ENCODE results near the gene EPS8L1.

The EPS8L1 gene

DNA sequence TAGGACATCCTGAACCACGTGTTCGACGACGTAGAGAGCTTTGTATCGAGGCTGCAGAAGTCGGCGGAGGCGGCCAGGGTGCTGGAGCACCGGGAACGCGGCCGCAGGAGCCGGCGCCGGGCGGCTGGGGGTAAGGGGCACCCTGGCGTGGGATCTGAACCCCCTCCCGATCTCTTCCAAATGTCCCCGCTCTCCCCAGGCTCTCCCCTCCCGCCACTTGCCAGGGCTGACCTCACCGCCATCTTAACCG lies 6.0 kb downstream of the EPS8L1 start:
- TF ChIP-seq, protein P1, sequence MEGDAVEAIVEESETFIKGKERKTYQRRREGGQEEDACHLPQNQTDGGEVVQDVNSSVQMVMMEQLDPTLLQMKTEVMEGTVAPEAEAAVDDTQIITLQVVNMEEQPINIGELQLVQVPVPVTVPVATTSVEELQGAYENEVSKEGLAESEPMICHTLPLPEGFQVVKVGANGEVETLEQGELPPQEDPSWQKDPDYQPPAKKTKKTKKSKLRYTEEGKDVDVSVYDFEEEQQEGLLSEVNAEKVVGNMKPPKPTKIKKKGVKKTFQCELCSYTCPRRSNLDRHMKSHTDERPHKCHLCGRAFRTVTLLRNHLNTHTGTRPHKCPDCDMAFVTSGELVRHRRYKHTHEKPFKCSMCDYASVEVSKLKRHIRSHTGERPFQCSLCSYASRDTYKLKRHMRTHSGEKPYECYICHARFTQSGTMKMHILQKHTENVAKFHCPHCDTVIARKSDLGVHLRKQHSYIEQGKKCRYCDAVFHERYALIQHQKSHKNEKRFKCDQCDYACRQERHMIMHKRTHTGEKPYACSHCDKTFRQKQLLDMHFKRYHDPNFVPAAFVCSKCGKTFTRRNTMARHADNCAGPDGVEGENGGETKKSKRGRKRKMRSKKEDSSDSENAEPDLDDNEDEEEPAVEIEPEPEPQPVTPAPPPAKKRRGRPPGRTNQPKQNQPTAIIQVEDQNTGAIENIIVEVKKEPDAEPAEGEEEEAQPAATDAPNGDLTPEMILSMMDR (IDR thresholded peaks at IDR 0.05): no peak

DNA sequence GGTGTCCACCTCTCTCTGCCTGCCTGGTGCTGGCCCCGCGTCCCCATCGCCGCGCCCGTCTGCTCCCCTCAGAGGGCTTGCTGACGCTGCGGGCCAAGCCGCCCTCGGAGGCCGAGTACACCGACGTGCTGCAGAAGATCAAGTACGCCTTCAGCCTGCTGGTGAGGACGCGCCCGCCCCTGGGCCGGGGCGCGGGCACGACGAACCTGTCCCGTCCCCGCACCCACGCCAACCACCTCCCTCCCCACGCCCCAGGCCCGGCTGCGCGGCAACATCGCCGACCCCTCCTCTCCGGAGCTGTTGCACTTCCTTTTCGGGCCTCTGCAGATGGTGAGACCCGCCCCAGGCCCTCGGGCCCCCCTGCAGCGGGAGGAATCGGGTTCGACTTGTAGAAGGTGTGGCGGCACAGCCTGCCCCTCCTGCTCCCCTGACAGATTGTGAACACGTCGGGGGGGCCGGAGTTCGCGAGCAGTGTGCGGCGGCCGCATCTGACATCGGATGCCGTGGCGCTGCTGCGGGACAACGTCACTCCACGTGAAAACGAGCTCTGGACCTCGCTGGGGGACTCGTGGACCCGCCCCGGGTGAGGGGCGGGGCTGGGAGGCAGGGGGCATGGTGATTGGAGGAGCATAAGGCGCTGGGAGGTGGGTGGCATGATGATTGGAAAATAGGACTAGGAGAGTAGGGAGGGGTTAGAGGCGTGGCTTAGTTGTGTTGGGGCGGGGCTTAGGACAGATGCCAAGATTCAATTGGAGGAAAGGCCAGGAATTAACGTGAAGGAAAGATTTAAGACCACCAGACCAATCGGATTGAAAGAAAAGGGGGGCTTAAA lies 6.6 kb downstream of the EPS8L1 start:
- TF ChIP-seq, protein P1 (IDR thresholded peaks at IDR 0.05): no peak

DNA sequence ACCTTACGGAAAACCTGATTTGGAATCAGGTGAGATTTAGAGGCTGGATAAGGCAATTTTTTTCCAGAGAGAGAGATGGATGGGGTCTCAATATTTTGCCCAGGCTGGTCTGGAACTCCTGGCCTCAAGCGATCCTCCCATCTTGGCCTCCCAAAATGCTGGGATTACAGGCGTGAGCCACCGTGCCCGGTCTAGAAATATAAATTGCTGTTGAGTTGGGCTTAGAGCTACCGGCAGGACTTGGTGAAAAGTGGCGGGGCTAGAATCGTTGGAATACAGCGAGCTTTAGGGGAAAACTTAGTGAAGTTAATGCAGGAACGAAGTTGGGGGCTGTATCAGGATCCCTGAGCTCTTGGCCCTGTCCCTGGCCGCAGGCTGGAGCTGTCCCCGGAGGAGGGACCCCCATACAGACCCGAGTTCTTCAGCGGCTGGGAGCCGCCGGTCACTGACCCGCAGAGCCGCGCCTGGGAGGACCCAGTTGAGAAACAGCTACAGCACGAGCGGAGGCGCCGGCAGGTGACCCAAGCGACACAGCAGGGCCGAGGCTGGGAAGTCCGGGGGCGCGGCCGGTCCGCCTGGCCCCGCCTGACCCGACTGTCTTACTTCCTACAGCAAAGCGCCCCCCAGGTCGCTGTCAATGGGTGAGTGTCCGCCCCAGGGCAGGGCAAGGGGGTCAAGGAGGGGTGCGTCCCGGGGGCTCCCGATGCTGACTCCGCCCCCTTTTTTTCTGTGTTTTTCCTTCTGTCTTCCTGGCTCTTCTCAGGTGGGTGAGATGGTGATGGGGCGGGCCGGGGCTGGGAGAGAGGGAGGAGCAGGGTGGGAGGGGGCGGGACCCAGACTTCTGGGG lies 7.6 kb downstream of the EPS8L1 start:
- TF ChIP-seq, protein P1 (IDR thresholded peaks at IDR 0.05): no peak

DNA sequence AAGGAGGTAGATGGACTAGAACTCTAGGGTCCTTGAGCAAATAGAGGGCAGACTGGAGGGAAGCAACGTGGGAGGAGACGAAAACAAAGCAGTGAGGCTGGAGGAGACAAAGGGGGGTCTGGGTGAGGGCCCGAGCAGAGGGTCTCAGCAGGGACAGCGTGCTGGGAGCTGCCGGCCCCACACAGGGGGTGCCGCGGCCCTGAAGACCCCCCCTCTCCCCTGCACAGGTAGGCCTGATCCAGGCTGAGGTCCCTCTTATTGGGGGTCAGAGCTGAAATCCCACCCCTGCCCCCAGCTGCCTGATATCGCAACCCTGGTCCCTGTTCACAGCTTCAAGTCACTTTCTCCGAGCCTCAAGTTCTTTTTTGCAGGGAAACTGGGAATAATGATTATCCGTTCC lies 8.7 kb downstream of the EPS8L1 start:
- TF ChIP-seq, protein P1 (IDR thresholded peaks at IDR 0.05): no peak

DNA sequence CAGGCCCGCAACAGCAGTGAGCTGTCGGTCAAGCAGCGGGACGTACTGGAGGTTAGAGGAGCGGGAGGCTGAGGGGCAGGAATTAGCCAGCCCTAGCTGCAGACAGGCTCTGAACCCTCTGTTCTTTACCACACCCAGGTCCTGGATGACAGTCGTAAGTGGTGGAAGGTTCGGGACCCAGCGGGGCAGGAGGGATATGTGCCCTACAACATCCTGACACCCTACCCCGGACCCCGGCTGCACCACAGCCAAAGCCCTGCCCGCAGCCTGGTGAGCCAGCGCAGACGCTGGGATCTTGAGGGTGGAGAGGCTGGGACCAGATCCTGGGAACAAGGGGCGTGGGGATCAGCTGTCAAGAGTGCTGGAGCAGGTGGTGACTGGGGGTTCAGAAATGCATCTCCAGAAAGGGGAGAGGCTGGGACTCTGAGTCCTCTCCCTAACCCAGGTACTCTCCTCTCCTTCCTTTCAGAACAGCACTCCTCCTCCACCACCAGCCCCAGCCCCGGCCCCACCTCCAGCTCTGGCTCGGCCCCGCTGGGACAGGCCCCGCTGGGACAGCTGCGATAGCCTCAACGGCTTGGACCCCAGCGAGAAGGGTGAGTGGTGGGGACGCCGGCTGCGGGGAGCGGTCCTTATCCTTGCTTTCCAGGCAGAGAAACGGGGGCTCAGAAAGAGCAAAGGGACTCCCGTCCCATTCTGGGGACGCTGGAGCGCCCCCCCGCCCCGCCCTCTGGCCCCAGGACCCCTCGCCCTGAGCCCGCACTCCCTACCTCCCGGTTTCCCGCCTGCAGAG lies 10.4 kb downstream of the EPS8L1 start:
- TF ChIP-seq, protein P1 (IDR thresholded peaks at IDR 0.05): no peak

DNA sequence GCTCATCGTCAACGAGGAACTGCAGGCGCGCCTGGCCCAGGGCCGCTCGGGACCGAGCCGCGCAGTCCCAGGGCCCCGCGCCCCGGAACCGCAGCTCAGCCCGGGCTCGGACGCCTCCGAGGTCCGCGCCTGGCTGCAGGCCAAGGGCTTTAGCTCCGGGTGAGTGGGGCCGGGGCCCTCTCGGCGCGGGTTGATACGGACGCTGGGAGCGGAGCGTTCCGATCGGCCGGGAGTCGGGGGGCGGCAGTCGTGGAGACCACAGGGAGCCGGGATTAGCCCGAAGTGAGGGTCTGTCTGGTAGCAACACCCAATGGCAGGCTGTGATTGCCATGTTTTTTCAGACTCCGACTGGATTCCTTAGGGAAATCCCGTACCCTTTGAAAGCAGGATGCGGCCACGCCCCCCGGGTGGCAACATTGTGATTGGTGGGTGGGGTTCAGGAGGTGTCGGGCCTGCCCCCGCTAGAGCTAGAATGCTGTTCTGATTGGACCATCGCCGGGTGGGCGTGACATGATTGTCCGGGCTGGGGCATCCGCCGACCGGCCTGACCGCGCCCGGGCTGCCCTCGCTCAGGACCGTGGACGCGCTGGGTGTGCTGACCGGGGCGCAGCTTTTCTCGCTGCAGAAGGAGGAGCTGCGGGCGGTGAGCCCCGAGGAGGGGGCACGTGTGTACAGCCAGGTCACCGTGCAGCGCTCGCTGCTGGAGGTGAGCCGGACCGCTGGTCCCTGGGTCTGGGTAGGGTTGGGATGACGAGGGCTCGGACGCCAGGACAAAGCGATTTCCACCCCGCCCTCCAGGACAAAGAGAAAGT lies 11.3 kb downstream of the EPS8L1 start:
- TF ChIP-seq, protein P1 (IDR thresholded peaks at IDR 0.05): no peak

DNA sequence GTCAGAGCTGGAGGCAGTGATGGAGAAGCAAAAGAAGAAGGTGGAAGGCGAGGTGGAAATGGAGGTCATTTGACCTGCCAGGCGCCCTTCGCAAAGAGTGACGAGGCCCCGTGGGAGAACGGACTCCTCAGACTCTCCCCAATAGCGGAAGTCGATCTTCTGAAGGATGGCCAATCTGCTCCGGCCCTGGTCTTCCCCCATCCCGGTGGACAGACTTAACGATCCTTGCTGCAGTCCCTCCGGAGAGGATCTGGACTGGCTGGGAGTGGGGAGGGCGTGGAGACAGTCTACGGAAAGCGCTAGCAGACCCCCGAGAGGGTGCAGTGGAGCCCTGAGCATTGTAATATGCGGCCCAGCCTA lies 11.9 kb downstream of the EPS8L1 start:
- TF ChIP-seq, protein P1 (IDR thresholded peaks at IDR 0.05): no peak
